ENCODE measurements around the gene EIF3M.

- TF ChIP-seq EP300 (IDR thresholded peaks at IDR 0.05; ENCODE audit: low read depth) (no peak), POLR2A (IDR thresholded peaks at IDR 0.05) (no peak)
- TF ChIP-seq, protein P1, sequence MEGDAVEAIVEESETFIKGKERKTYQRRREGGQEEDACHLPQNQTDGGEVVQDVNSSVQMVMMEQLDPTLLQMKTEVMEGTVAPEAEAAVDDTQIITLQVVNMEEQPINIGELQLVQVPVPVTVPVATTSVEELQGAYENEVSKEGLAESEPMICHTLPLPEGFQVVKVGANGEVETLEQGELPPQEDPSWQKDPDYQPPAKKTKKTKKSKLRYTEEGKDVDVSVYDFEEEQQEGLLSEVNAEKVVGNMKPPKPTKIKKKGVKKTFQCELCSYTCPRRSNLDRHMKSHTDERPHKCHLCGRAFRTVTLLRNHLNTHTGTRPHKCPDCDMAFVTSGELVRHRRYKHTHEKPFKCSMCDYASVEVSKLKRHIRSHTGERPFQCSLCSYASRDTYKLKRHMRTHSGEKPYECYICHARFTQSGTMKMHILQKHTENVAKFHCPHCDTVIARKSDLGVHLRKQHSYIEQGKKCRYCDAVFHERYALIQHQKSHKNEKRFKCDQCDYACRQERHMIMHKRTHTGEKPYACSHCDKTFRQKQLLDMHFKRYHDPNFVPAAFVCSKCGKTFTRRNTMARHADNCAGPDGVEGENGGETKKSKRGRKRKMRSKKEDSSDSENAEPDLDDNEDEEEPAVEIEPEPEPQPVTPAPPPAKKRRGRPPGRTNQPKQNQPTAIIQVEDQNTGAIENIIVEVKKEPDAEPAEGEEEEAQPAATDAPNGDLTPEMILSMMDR (IDR thresholded peaks at IDR 0.05) = no peak
Measured at GRCh38 chr11:32538804-32539203, 44.8 kb upstream of the EIF3M start.

Data from transverse colon (tissue), 3 donors.